ENCODE measurements around the gene B3GAT1. TPM values are rescaled to one million over a fixed set of nuclear protein-coding genes. Genes with fewer than 3 reads are reported as not detected.

The B3GAT1 gene
- total RNA-seq, 1 experiment from 2014 or later = 0.10 TPM

DNA sequence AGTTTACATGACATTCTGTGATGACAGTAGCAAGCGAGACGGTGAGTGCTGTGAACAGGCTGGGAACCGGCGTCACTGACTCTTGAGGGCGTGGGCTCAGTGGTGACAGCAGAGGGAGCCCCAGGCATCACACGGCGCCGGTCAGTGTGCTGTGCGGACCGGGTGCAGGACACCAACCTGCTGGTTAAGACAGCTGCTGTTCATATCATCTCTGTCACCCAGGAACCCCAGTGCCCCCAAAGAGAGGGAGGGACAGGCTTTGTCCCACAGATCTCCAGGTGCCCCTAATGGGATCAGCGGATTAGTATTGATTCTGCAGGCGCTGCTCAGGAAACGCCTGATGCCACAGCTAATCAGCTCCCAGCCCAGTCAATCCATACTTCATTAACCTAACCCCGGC, 18.4 kb downstream of the B3GAT1 start:
- TF ChIP-seq POLR2AphosphoS5 (IDR thresholded peaks at IDR 0.05; ENCODE audit: low read depth, low read length) = no peak
- no peak for TF ChIP-seq TCF7L2 (IDR thresholded peaks at IDR 0.05; ENCODE audit: low read depth, low read length)
- no peak for TF ChIP-seq SIN3A (IDR thresholded peaks at IDR 0.05; ENCODE audit: borderline replicate concordance, insufficient read depth, low read depth, low read length)
- TF ChIP-seq, protein P1, sequence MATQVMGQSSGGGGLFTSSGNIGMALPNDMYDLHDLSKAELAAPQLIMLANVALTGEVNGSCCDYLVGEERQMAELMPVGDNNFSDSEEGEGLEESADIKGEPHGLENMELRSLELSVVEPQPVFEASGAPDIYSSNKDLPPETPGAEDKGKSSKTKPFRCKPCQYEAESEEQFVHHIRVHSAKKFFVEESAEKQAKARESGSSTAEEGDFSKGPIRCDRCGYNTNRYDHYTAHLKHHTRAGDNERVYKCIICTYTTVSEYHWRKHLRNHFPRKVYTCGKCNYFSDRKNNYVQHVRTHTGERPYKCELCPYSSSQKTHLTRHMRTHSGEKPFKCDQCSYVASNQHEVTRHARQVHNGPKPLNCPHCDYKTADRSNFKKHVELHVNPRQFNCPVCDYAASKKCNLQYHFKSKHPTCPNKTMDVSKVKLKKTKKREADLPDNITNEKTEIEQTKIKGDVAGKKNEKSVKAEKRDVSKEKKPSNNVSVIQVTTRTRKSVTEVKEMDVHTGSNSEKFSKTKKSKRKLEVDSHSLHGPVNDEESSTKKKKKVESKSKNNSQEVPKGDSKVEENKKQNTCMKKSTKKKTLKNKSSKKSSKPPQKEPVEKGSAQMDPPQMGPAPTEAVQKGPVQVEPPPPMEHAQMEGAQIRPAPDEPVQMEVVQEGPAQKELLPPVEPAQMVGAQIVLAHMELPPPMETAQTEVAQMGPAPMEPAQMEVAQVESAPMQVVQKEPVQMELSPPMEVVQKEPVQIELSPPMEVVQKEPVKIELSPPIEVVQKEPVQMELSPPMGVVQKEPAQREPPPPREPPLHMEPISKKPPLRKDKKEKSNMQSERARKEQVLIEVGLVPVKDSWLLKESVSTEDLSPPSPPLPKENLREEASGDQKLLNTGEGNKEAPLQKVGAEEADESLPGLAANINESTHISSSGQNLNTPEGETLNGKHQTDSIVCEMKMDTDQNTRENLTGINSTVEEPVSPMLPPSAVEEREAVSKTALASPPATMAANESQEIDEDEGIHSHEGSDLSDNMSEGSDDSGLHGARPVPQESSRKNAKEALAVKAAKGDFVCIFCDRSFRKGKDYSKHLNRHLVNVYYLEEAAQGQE (IDR thresholded peaks at IDR 0.05; ENCODE audit: insufficient read depth in 1 of 2, low read depth in 2 of 2, low read length in 1 of 2) = no peak

DNA sequence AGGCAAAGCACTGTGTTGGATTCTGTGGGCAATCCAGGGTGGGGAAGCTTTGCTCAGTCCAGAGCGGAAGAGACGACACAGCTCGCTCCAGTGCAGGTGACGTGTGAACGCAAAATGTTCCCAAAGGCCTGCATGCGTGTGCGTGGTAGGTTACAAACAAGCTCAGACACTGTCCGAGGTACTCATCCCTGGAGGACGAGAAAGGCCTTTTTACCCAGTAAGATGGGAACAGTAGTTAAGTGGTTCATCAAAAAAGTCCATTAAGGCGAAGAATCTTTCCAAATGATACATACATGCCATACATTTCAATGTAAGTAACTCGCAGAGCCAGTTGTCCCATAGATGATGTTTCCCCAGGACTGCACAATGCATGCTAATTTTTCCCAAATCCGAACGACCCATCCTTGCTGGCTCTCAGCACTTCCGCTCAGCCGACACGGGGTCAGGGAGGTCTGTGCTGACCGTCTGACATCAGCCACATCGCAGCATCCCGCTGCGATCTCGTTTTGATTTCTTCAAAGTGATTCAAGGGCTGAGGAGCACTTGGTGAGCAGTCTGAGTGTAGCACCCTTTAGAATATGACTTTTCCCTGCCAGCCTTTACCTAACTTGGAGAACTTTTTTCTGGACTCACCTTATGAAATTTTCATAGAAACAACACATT, 19.0 kb downstream of the B3GAT1 start:
- H3K4me1 ChIP-seq (ENCODE audit: control insufficient read depth, insufficient read depth, low read length) = no peaks in the 10 kb centered on the region
- H3K4me3 ChIP-seq (ENCODE audit: low read depth in 2 of 2, low read length in 2 of 2) = no peak overlapping the region
- H3K36me3 ChIP-seq (ENCODE audit: control insufficient read depth, insufficient read depth, low read length) = no peaks in the 10 kb centered on the region
- H3K9me3 ChIP-seq (ENCODE audit: control insufficient read depth, insufficient read depth, low read depth, low read length) = no peaks in the 10 kb centered on the region
- TF ChIP-seq, protein P2, sequence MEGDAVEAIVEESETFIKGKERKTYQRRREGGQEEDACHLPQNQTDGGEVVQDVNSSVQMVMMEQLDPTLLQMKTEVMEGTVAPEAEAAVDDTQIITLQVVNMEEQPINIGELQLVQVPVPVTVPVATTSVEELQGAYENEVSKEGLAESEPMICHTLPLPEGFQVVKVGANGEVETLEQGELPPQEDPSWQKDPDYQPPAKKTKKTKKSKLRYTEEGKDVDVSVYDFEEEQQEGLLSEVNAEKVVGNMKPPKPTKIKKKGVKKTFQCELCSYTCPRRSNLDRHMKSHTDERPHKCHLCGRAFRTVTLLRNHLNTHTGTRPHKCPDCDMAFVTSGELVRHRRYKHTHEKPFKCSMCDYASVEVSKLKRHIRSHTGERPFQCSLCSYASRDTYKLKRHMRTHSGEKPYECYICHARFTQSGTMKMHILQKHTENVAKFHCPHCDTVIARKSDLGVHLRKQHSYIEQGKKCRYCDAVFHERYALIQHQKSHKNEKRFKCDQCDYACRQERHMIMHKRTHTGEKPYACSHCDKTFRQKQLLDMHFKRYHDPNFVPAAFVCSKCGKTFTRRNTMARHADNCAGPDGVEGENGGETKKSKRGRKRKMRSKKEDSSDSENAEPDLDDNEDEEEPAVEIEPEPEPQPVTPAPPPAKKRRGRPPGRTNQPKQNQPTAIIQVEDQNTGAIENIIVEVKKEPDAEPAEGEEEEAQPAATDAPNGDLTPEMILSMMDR (IDR thresholded peaks at IDR 0.05) = no peak
- TF ChIP-seq, protein P1 (IDR thresholded peaks at IDR 0.05; ENCODE audit: insufficient read depth in 1 of 2, low read depth in 2 of 2, low read length in 1 of 2) = peak in 1 of 2 experiments; percentile 54; a peak in 1 of 4 replicates
- ChIA-PET CTCF (interaction anchor here (0.6 kb wide), 1 partner anchor 333 kb away, joined by 3 read pairs; no protein-coding TSS in a partner anchor), POLR2A (interaction anchor here (0.6 kb wide), 1 partner anchor 190 kb away, joined by 10 read pairs; no protein-coding TSS in a partner anchor)
- no TSS peak for BruUV-seq (replicated peaks)
- DNase-seq (ENCODE audit: low read depth, low spot score) (no peak), ATAC-seq (peak; percentile 33; the same call in 1 of the 2 replicates)
- H3K27ac ChIP-seq (ENCODE audit: low read length) = no peak overlapping the region
- intact Hi-C loops (cut with micrococcal nuclease; ENCODE audit: unreplicated experiment) (no loop called here), in situ Hi-C loops (cut with HindIII; ENCODE audit: low pct_unique_long_range_greater_than_20kb, low sequenced_read_pairs) (no loop called here)
- H3K27me3 ChIP-seq (ENCODE audit: control insufficient read depth, insufficient read depth, low read length) = peaks cover 6% of the 10 kb centered on the region

More for the DNA sequence above, 18.4 kb downstream of the B3GAT1 start:
- DNase-seq (ENCODE audit: low read depth, low spot score) (no peak), ATAC-seq (peak; percentile 90; the same call in 1 of the 2 replicates)
- peaks cover 4% of the 10 kb centered on the region for H3K27me3 ChIP-seq (ENCODE audit: control insufficient read depth, insufficient read depth, low read length)
- no peaks in the 10 kb centered on the region for H3K9me3 ChIP-seq (ENCODE audit: control insufficient read depth, insufficient read depth, low read depth, low read length)
- BruUV-seq (replicated peaks) = no TSS peak
- no peak overlapping the region for H3K27ac ChIP-seq (ENCODE audit: low read length)
- intact Hi-C loops (cut with micrococcal nuclease; ENCODE audit: unreplicated experiment) (no loop called here), in situ Hi-C loops (cut with HindIII; ENCODE audit: low pct_unique_long_range_greater_than_20kb, low sequenced_read_pairs) (no loop called here)
- no peaks in the 10 kb centered on the region for H3K36me3 ChIP-seq (ENCODE audit: control insufficient read depth, insufficient read depth, low read length)
- CTCF ChIA-PET = interaction anchor here (0.6 kb wide), 1 partner anchor 333 kb away, joined by 3 read pairs; no protein-coding TSS in a partner anchor
- H3K4me1 ChIP-seq (ENCODE audit: control insufficient read depth, insufficient read depth, low read length) = no peaks in the 10 kb centered on the region
- H3K4me3 ChIP-seq (ENCODE audit: low read depth in 2 of 2, low read length in 2 of 2) = no peak overlapping the region
- POLR2A ChIA-PET = no interaction called here
